K562 (cell line): Measurements from ENCODE around the gene CTRL. TPM values are rescaled to one million over a fixed set of nuclear protein-coding genes. Genes with fewer than 3 reads are reported as not detected.
A peak's percentile ranks its signal among the peaks of the same experiment; 100 is the strongest.

Experiments used
- BRD9 ChIP-seq: fragments of 450-650 bp; IDR thresholded peaks from 2 replicates; pipeline ENCODE4 v1.6.1; 2018; ENCODE audit warnings: low read depth; ENCODE audit not compliant: partially characterized antibody
- DIDO1 ChIP-seq: fragments of 450-650 bp; IDR thresholded peaks from 2 replicates; pipeline ENCODE4 v1.6.1; 2016; ENCODE audit warnings: low read depth, missing biosample characterization, missing genetic modification characterization
- ESRRB ChIP-seq: fragments of 250-450 bp; sonication (Bioruptor Pico); IDR thresholded peaks from 2 replicates; pipeline ENCODE4 v1.5.0; 2020; ENCODE audit warnings: mild to moderate bottlenecking, moderate library complexity, borderline replicate concordance
- FOXJ2 ChIP-seq: fragments of 200-800 bp; sonication (Bioruptor generic); IDR thresholded peaks from 2 replicates; pipeline ENCODE4 v1.6.1; 2016; ENCODE audit warnings: missing genetic modification characterization, missing compliant biosample characterization
- KLF1 ChIP-seq: fragments of 450-650 bp; IDR thresholded peaks from 2 replicates; pipeline ENCODE4 v1.6.1; 2016; ENCODE audit warnings: missing genetic modification characterization, missing compliant biosample characterization
- NCOA1 ChIP-seq: fragments of 450-650 bp; IDR thresholded peaks from 2 replicates; pipeline ENCODE4 v1.6.1; 2016; ENCODE audit warnings: low read depth
- NFATC3 ChIP-seq: fragments of 450-650 bp; IDR thresholded peaks from 2 replicates; pipeline ENCODE4 v1.6.1; 2017; ENCODE audit warnings: mild to moderate bottlenecking
- POLR2G ChIP-seq: fragments of 200-400 bp; formaldehyde crosslinking; IDR thresholded peaks from 2 replicates; pipeline ENCODE4 v1.6.1; 2017; ENCODE audit warnings: low read depth, mild to moderate bottlenecking, antibody characterized with exemption, low read length, moderate library complexity
- SAP30 ChIP-seq: fragments of 200-600 bp; sonication (generic); IDR thresholded peaks from 2 replicates; pipeline ENCODE4 v1.6.1; 2012; ENCODE audit warnings: borderline replicate concordance, low read depth, mild to moderate bottlenecking, moderate library complexity, low read length, control low read depth, inconsistent platforms; ENCODE audit not compliant: insufficient read depth, poor library complexity, severe bottlenecking
- SIN3A ChIP-seq, 2 experiments: fragments of 150-350 bp in 1 of 2; IDR thresholded peaks; 2 replicates each; pipeline ENCODE4 v1.6.1; 2011 to 2016; ENCODE audit warnings: borderline replicate concordance in 2 of 2, low read depth in 2 of 2, low read length in 2 of 2, mild to moderate bottlenecking in 2 of 2, moderate library complexity in 2 of 2; ENCODE audit not compliant: control insufficient read depth in 1 of 2
- ZNF217 ChIP-seq: sonication (generic); formaldehyde crosslinking; IDR thresholded peaks from 2 replicates; pipeline ENCODE4 v1.8.0; 2022; ENCODE audit warnings: mild to moderate bottlenecking, missing genetic modification reagents
- ZNF584 ChIP-seq: fragments of 200-800 bp; sonication (Bioruptor generic); IDR thresholded peaks from 2 replicates; pipeline ENCODE4 v1.6.1; 2016; ENCODE audit warnings: low read depth, mild to moderate bottlenecking, missing genetic modification characterization, missing compliant biosample characterization
- polyA plus RNA-seq, 8 experiments: library from polyadenylated mRNA; depleted of rRNA in 4 of 8; stranded (reverse) in 5 of 8; unstranded in 3 of 8; fragments of >200 nt; fragmentation: Nextera tagmentation in 2 of 8; fragmentation: Illumina TruSeq in 1 of 8; extraction: Ambion mirVana in 2 of 8; extraction: Trizol in 1 of 8; gene quantifications; 2 replicates each; pipeline versions ENCODE4 v1.2.1 to v1.2.3, GENCODE V29; 2011 to 2014; ENCODE audit warnings: inconsistent platforms in 1 of 8, missing spikeins in 1 of 8
- total RNA-seq, 7 experiments: library from RNA; depleted of rRNA in 6 of 7; stranded (reverse); fragments of >200 nt in 6 of 7; fragmentation: Illumina TruSeq in 2 of 7; extraction: Trizol in 2 of 7; gene quantifications; 2 replicates each; pipeline versions ENCODE4 v1.2.1 to v1.2.3, GENCODE V29; 2011 to 2021; ENCODE audit warnings: low replicate concordance in 1 of 7
- TF ChIP-seq, protein P1 (sequence below): fragments of 450-650 bp; IDR thresholded peaks from 2 replicates; pipeline ENCODE4 v1.6.1; 2016; ENCODE audit warnings: borderline replicate concordance
- TF ChIP-seq, protein P2 (sequence below): fragments of 250-450 bp; sonication (Bioruptor Pico); IDR thresholded peaks from 2 replicates; pipeline ENCODE4 v1.5.0; 2021
- TF ChIP-seq, protein P3 (sequence below): sonication (generic); formaldehyde crosslinking; IDR thresholded peaks from 2 replicates; pipeline ENCODE4 v1.8.1; 2023; ENCODE audit warnings: missing genetic modification reagents, mild to moderate bottlenecking, borderline replicate concordance

CTRL gene
- total and polyA plus RNA-seq, 9 of the 15 experiments (the other 6 are each of a cell fraction or from before 2014, with no cell fraction given), result 1.4 to 5.6 (median 2.5) TPM

- TF ChIP-seq, protein P1, sequence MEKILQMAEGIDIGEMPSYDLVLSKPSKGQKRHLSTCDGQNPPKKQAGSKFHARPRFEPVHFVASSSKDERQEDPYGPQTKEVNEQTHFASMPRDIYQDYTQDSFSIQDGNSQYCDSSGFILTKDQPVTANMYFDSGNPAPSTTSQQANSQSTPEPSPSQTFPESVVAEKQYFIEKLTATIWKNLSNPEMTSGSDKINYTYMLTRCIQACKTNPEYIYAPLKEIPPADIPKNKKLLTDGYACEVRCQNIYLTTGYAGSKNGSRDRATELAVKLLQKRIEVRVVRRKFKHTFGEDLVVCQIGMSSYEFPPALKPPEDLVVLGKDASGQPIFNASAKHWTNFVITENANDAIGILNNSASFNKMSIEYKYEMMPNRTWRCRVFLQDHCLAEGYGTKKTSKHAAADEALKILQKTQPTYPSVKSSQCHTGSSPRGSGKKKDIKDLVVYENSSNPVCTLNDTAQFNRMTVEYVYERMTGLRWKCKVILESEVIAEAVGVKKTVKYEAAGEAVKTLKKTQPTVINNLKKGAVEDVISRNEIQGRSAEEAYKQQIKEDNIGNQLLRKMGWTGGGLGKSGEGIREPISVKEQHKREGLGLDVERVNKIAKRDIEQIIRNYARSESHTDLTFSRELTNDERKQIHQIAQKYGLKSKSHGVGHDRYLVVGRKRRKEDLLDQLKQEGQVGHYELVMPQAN, result no peak
- no peak for TF ChIP-seq BRD9
- TF ChIP-seq KLF1 (tag), result no peak
- TF ChIP-seq SIN3A (IDR thresholded peaks at IDR 0.05; ENCODE audit: borderline replicate concordance in 2 of 2, control insufficient read depth in 1 of 2, low read depth in 2 of 2, low read length in 2 of 2), result no peak
- TF ChIP-seq, protein P2, sequence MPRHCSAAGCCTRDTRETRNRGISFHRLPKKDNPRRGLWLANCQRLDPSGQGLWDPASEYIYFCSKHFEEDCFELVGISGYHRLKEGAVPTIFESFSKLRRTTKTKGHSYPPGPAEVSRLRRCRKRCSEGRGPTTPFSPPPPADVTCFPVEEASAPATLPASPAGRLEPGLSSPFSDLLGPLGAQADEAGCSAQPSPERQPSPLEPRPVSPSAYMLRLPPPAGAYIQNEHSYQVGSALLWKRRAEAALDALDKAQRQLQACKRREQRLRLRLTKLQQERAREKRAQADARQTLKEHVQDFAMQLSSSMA (CRISPR knock-in tag), result no peak
- TF ChIP-seq, protein P3, sequence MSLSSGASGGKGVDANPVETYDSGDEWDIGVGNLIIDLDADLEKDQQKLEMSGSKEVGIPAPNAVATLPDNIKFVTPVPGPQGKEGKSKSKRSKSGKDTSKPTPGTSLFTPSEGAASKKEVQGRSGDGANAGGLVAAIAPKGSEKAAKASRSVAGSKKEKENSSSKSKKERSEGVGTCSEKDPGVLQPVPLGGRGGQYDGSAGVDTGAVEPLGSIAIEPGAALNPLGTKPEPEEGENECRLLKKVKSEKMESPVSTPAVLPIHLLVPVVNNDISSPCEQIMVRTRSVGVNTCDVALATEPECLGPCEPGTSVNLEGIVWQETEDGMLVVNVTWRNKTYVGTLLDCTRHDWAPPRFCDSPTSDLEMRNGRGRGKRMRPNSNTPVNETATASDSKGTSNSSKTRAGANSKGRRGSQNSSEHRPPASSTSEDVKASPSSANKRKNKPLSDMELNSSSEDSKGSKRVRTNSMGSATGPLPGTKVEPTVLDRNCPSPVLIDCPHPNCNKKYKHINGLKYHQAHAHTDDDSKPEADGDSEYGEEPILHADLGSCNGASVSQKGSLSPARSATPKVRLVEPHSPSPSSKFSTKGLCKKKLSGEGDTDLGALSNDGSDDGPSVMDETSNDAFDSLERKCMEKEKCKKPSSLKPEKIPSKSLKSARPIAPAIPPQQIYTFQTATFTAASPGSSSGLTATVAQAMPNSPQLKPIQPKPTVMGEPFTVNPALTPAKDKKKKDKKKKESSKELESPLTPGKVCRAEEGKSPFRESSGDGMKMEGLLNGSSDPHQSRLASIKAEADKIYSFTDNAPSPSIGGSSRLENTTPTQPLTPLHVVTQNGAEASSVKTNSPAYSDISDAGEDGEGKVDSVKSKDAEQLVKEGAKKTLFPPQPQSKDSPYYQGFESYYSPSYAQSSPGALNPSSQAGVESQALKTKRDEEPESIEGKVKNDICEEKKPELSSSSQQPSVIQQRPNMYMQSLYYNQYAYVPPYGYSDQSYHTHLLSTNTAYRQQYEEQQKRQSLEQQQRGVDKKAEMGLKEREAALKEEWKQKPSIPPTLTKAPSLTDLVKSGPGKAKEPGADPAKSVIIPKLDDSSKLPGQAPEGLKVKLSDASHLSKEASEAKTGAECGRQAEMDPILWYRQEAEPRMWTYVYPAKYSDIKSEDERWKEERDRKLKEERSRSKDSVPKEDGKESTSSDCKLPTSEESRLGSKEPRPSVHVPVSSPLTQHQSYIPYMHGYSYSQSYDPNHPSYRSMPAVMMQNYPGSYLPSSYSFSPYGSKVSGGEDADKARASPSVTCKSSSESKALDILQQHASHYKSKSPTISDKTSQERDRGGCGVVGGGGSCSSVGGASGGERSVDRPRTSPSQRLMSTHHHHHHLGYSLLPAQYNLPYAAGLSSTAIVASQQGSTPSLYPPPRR (CRISPR knock-in tag), result no peak
- no peak for TF ChIP-seq DIDO1 (tag)
- no peak for TF ChIP-seq ESRRB (CRISPR knock-in tag)
- TF ChIP-seq POLR2G, result peak; percentile 61; the same call in 1 of the 2 replicates
- no peak for TF ChIP-seq FOXJ2 (tag)
- no peak for TF ChIP-seq NCOA1
- TF ChIP-seq SAP30, result no peak
- no peak for TF ChIP-seq ZNF217 (CRISPR knock-in tag)
- TF ChIP-seq ZNF584 (CRISPR knock-in tag), result no peak
- TF ChIP-seq NFATC3, result no peak
- TF ChIP-seq, all 486 proteins: peak for 7
Measured at GRCh38 chr16:67963662-67964321, 32.1 kb upstream of the CTRL start (continued).
